ENCODE data around the gene TBX20. TPM values are rescaled to one million over a fixed set of nuclear protein-coding genes. Genes with fewer than 3 reads are reported as not detected.
"Not testable (repeated sequence)": the region's sequence is repeated elsewhere in the genome, so short reads cannot be mapped to it uniquely, and the experiment has no call there.

Gene TBX20
- total and polyA plus RNA-seq, 10 of the 15 experiments (the other 5 are each of a cell fraction or from before 2014, with no cell fraction given) = not detected

- POLR2A ChIA-PET; intact Hi-C loops (cut with micrococcal nuclease; ENCODE audit: unreplicated experiment); DNase-seq (ENCODE audit: low read depth, low spot score); RAD21 ChIA-PET (ENCODE audit: unreplicated experiment); FAIRE-seq; H4K20me1 ChIP-seq (ENCODE audit: control insufficient read depth, insufficient read depth); H3K27ac ChIP-seq (ENCODE audit: control insufficient read depth, insufficient read depth); H3K4me1 ChIP-seq (ENCODE audit: control insufficient read depth, insufficient read depth, low read length); SMC1A ChIA-PET (ENCODE audit: uncharacterized antibody, unreplicated experiment); H3K4me2 ChIP-seq (ENCODE audit: control insufficient read depth, insufficient read depth); H3K27me3 ChIP-seq (replicated peaks in 1 of 2; ENCODE audit: control insufficient read depth in 2 of 2, insufficient read depth in 2 of 2, low read length in 1 of 2); H2AFZ ChIP-seq (ENCODE audit: control insufficient read depth, low read depth, low read length); BruUV-seq (replicated peaks); H3K9me3 ChIP-seq (replicated peaks; ENCODE audit: control insufficient read depth, insufficient read depth, low read length); H3K9ac ChIP-seq (ENCODE audit: control insufficient read depth, insufficient read depth, low read length); ATAC-seq; CTCF ChIA-PET; H3K79me2 ChIP-seq (ENCODE audit: control insufficient read depth, insufficient read depth, low read length); H3K36me3 ChIP-seq (ENCODE audit: control insufficient read depth in 2 of 2, insufficient read depth in 2 of 2, low read length in 1 of 2); H3K4me3 ChIP-seq: not testable (repeated sequence)
- in situ Hi-C loops (cut with MboI) = loop anchor here (25.0 kb wide), 1 partner anchor 296 kb away; no protein-coding TSS in a partner anchor
- 13% methylated on average over 3 of the region's 3 CpGs for WGBS (ENCODE audit: insufficient coverage, insufficient replicate concordance, low lambda C conversion rate, missing lambda C conversion rate)
Measured at GRCh38 chr7:35216033-35216432, 37.9 kb downstream of the TBX20 start.

- not testable (repeated sequence) for BruUV-seq (replicated peaks)
Measured at GRCh38 chr7:35215063-35215462, 38.8 kb downstream of the TBX20 start.

GRCh38 chr7:35206924-35207323 is 47.0 kb downstream of the TBX20 start:
- ATAC-seq; H2AFZ ChIP-seq (ENCODE audit: control insufficient read depth, low read depth, low read length); BruUV-seq (replicated peaks); CTCF ChIA-PET; H3K9me3 ChIP-seq (replicated peaks; ENCODE audit: control insufficient read depth, insufficient read depth, low read length); H3K27me3 ChIP-seq (replicated peaks in 1 of 2; ENCODE audit: control insufficient read depth in 2 of 2, insufficient read depth in 2 of 2, low read length in 1 of 2); H4K20me1 ChIP-seq (ENCODE audit: control insufficient read depth, insufficient read depth); H3K4me1 ChIP-seq (ENCODE audit: control insufficient read depth, insufficient read depth, low read length); H3K9ac ChIP-seq (ENCODE audit: control insufficient read depth, insufficient read depth, low read length); SMC1A ChIA-PET (ENCODE audit: uncharacterized antibody, unreplicated experiment); POLR2A ChIA-PET; FAIRE-seq; H3K4me2 ChIP-seq (ENCODE audit: control insufficient read depth, insufficient read depth); H3K27ac ChIP-seq (ENCODE audit: control insufficient read depth, insufficient read depth); H3K79me2 ChIP-seq (ENCODE audit: control insufficient read depth, insufficient read depth, low read length); DNase-seq (ENCODE audit: low read depth, low spot score); RAD21 ChIA-PET (ENCODE audit: unreplicated experiment); H3K36me3 ChIP-seq (ENCODE audit: control insufficient read depth in 2 of 2, insufficient read depth in 2 of 2, low read length in 1 of 2); H3K4me3 ChIP-seq; intact Hi-C loops (cut with micrococcal nuclease; ENCODE audit: unreplicated experiment): not testable (repeated sequence)
- in situ Hi-C loops (cut with MboI) = loop anchor here (25.0 kb wide), 1 partner anchor 305 kb away; no protein-coding TSS in a partner anchor

More at GRCh38 chr7:35215063-35215462, 38.8 kb downstream of the TBX20 start:
- H2AFZ ChIP-seq (ENCODE audit: control insufficient read depth, low read depth, low read length); H3K4me2 ChIP-seq (ENCODE audit: control insufficient read depth, insufficient read depth); CTCF ChIA-PET; H4K20me1 ChIP-seq (ENCODE audit: control insufficient read depth, insufficient read depth); H3K4me3 ChIP-seq; H3K4me1 ChIP-seq (ENCODE audit: control insufficient read depth, insufficient read depth, low read length); H3K27ac ChIP-seq (ENCODE audit: control insufficient read depth, insufficient read depth); intact Hi-C loops (cut with micrococcal nuclease; ENCODE audit: unreplicated experiment); H3K36me3 ChIP-seq (ENCODE audit: control insufficient read depth in 2 of 2, insufficient read depth in 2 of 2, low read length in 1 of 2); H3K9me3 ChIP-seq (replicated peaks; ENCODE audit: control insufficient read depth, insufficient read depth, low read length); H3K79me2 ChIP-seq (ENCODE audit: control insufficient read depth, insufficient read depth, low read length); RAD21 ChIA-PET (ENCODE audit: unreplicated experiment); SMC1A ChIA-PET (ENCODE audit: uncharacterized antibody, unreplicated experiment); H3K9ac ChIP-seq (ENCODE audit: control insufficient read depth, insufficient read depth, low read length); DNase-seq (ENCODE audit: low read depth, low spot score); POLR2A ChIA-PET; ATAC-seq; H3K27me3 ChIP-seq (replicated peaks in 1 of 2; ENCODE audit: control insufficient read depth in 2 of 2, insufficient read depth in 2 of 2, low read length in 1 of 2): not testable (repeated sequence)
- 64% methylated on average over 2 of the region's 3 CpGs for WGBS (ENCODE audit: insufficient coverage, insufficient replicate concordance, low lambda C conversion rate, missing lambda C conversion rate)
- in situ Hi-C loops (cut with MboI) = loop anchor here (25.0 kb wide), 1 partner anchor 297 kb away; no protein-coding TSS in a partner anchor
- peak; percentile 89 for FAIRE-seq

- H3K27me3 ChIP-seq (replicated peaks in 1 of 2; ENCODE audit: control insufficient read depth in 2 of 2, insufficient read depth in 2 of 2, low read length in 1 of 2); H3K9me3 ChIP-seq (replicated peaks; ENCODE audit: control insufficient read depth, insufficient read depth, low read length); H3K4me2 ChIP-seq (ENCODE audit: control insufficient read depth, insufficient read depth); H2AFZ ChIP-seq (ENCODE audit: control insufficient read depth, low read depth, low read length); H3K27ac ChIP-seq (ENCODE audit: control insufficient read depth, insufficient read depth); FAIRE-seq; BruUV-seq (replicated peaks); intact Hi-C loops (cut with micrococcal nuclease; ENCODE audit: unreplicated experiment); SMC1A ChIA-PET (ENCODE audit: uncharacterized antibody, unreplicated experiment); H3K9ac ChIP-seq (ENCODE audit: control insufficient read depth, insufficient read depth, low read length); H3K4me3 ChIP-seq; DNase-seq (ENCODE audit: low read depth, low spot score); POLR2A ChIA-PET; H4K20me1 ChIP-seq (ENCODE audit: control insufficient read depth, insufficient read depth); H3K79me2 ChIP-seq (ENCODE audit: control insufficient read depth, insufficient read depth, low read length); H3K36me3 ChIP-seq (ENCODE audit: control insufficient read depth in 2 of 2, insufficient read depth in 2 of 2, low read length in 1 of 2); RAD21 ChIA-PET (ENCODE audit: unreplicated experiment); H3K4me1 ChIP-seq (ENCODE audit: control insufficient read depth, insufficient read depth, low read length); ATAC-seq: not testable (repeated sequence)
- CTCF ChIA-PET = interaction anchor here (0.6 kb wide), 1 partner anchor 204 kb away, joined by 3 read pairs; no protein-coding TSS in a partner anchor
- 0% methylated on average over 1 of the region's 1 CpG for WGBS (ENCODE audit: insufficient coverage, insufficient replicate concordance, low lambda C conversion rate, missing lambda C conversion rate)
- in situ Hi-C loops (cut with MboI) = loop anchor here (25.0 kb wide), 1 partner anchor 307 kb away; no protein-coding TSS in a partner anchor
Measured at GRCh38 chr7:35204850-35205249, 49.0 kb downstream of the TBX20 start.
